Upper lobe of right lung (tissue), 1 donor: ENCODE data around the gene SNX7. TPM values are rescaled to one million over a fixed set of nuclear protein-coding genes. Genes with fewer than 3 reads are reported as not detected.
A peak's percentile ranks its signal among the peaks of the same experiment; 100 is the strongest.

Source experiments
- ATAC-seq: fragments of 200-7000 bp; cut with Tn5 transposase; one replicate; pipeline ENCODE4 v1.9.1; 2020; ENCODE audit warnings: mild to moderate bottlenecking, moderate library complexity
- DNase-seq: peaks from one replicate; pipeline ENCODE4 v3.0.0-alpha.2; 2020
- H3K27ac ChIP-seq: fragments of 200-600 bp; one replicate; pipeline ENCODE4 v1.8.0; 2022
- H3K27me3 ChIP-seq: fragments of 200-600 bp; one replicate; pipeline ENCODE4 v1.8.0; 2022; ENCODE audit warnings: mild to moderate bottlenecking
- H3K36me3 ChIP-seq: fragments of 200-600 bp; one replicate; pipeline ENCODE4 v1.8.0; 2022
- H3K4me1 ChIP-seq: fragments of 200-600 bp; one replicate; pipeline ENCODE4 v1.8.0; 2022
- H3K4me3 ChIP-seq: fragments of 200-600 bp; one replicate; pipeline ENCODE4 v1.8.0; 2022; ENCODE audit warnings: mild to moderate bottlenecking
- H3K9me3 ChIP-seq: fragments of 200-600 bp; one replicate; pipeline ENCODE4 v1.8.0; 2022
- CTCF ChIP-seq: fragments of 200-600 bp; IDR thresholded peaks from one replicate; pipeline ENCODE4 v1.8.0; 2022; ENCODE audit warnings: antibody characterized with exemption
- intact Hi-C: fragments of 100-400 bp; cut with DNase I; formaldehyde crosslinking; loops from one replicate; pipeline ENCODE4 v1.11.0; 2022
- long read RNA-seq: library from polyadenylated mRNA; unstranded; transcript quantifications from one replicate; pipeline ENCODE4 v2.0.0, GENCODE V29; 2021
- total RNA-seq: library from RNA; stranded (reverse); fragmentation: NEBNext Ultra II Directional; extraction: Animal tissue kit (Norgen Biotek cat#: 25700); gene quantifications from one replicate; pipeline ENCODE4 v1.2.1, GENCODE V29; 2021
- donor health status: DM: no; HTN: yes; CAD: no; lungs with severe emphysema.

Gene SNX7
- total RNA-seq = 14.8 TPM
- long read RNA-seq, transcript SNX7-201 (9 exons, 1,734 nt) = major isoform, 46 of 54 reads
- long read RNA-seq, partial matches to known transcripts = 0 of 54 reads
- long read RNA-seq, other reads (novel, unspliced or antisense) = 8 of 54 reads

GRCh38 chr1:98661544-98662355 is at the start of gene SNX7:
SNX7 (plus strand) TSS chr1:98661721; CDS start chr1:98661732, 11 bp downstream.
- peak; percentile 20 for TF ChIP-seq CTCF
- Histone ChIP-seq H3K9me3 (no peaks in the 10 kb centered on the region), H3K4me1 (peaks cover 11% of the 10 kb centered on the region), H3K27ac (peak within 1 kb of the TSS; percentile 79), H3K36me3 (no peaks in the 10 kb centered on the region), H3K27me3 (no peaks in the 10 kb centered on the region), H3K4me3 (peak within 1 kb of the TSS; percentile 66)
- DNase-seq = peak; percentile 93
- peak; percentile 99 for ATAC-seq
- intact Hi-C loops = no loop called here

GRCh38 chr1:98637316-98637715 is 24.2 kb upstream of the SNX7 start:
- Histone ChIP-seq H3K4me1 (no peaks in the 10 kb centered on the region), H3K4me3 (no peak overlapping the region), H3K9me3 (no peaks in the 10 kb centered on the region), H3K36me3 (no peaks in the 10 kb centered on the region), H3K27ac (no peak overlapping the region), H3K27me3 (no peaks in the 10 kb centered on the region)
- ATAC-seq (no peak), DNase-seq (no peak)
- no peak for TF ChIP-seq CTCF
- intact Hi-C loops = no loop called here

- no peaks in the 10 kb centered on the region for H3K36me3 ChIP-seq
- H3K27me3 ChIP-seq = no peaks in the 10 kb centered on the region
- no peaks in the 10 kb centered on the region for H3K4me1 ChIP-seq
- H3K27ac ChIP-seq = no peak overlapping the region
- H3K9me3 ChIP-seq = no peaks in the 10 kb centered on the region
- TF ChIP-seq CTCF = no peak
- intact Hi-C loops = no loop called here
- ATAC-seq (no peak), DNase-seq (no peak)
- H3K4me3 ChIP-seq = no peak overlapping the region
These were observed 23.3 kb upstream of the SNX7 start for GRCh38 chr1:98638185-98638584.

- intact Hi-C loops = no loop called here
- Histone ChIP-seq H3K27ac (no peak overlapping the region), H3K4me1 (no peaks in the 10 kb centered on the region), H3K9me3 (no peaks in the 10 kb centered on the region), H3K4me3 (no peak overlapping the region), H3K36me3 (no peaks in the 10 kb centered on the region), H3K27me3 (no peaks in the 10 kb centered on the region)
- no peak for ATAC-seq
- TF ChIP-seq CTCF = no peak
- DNase-seq = no peak
These were observed 17.0 kb upstream of the SNX7 start for GRCh38 chr1:98644510-98644909.

- Histone ChIP-seq H3K4me1 (no peaks in the 10 kb centered on the region), H3K27ac (no peak overlapping the region), H3K4me3 (no peak overlapping the region), H3K36me3 (no peaks in the 10 kb centered on the region), H3K9me3 (no peaks in the 10 kb centered on the region), H3K27me3 (no peaks in the 10 kb centered on the region)
- intact Hi-C loops = no loop called here
- peak; percentile 17 for ATAC-seq
- TF ChIP-seq CTCF = no peak
- DNase-seq = no peak
These were observed 10.3 kb upstream of the SNX7 start for GRCh38 chr1:98651116-98651632.
